Left lung (tissue), 10 donors: Measurements from ENCODE around the gene KCNH8. TPM values are rescaled to one million over a fixed set of nuclear protein-coding genes. Genes with fewer than 3 reads are reported as not detected.
A peak's percentile ranks its signal among the peaks of the same experiment; 100 is the strongest.

ENCODE experiments used
- ATAC-seq: fragments of 200-7000 bp; cut with Tn5 transposase; one replicate; pipeline ENCODE4 v1.9.1; 2020; ENCODE audit warnings: moderate library complexity
- DNase-seq, 4 donors: peaks; one replicate each; pipeline ENCODE4 v3.0.0-alpha.2; 2013 to 2020
- H3K27ac ChIP-seq, 2 donors: fragments of 200-600 bp; sonication (generic) in 1 of 2; one replicate each; pipeline versions ENCODE4 v1.5.0 to v1.8.0; 2020 to 2021
- H3K27me3 ChIP-seq, 2 donors: fragments of 200-600 bp; sonication (generic) in 1 of 2; one replicate each; pipeline versions ENCODE4 v1.5.0 to v1.8.0; 2020 to 2021
- H3K36me3 ChIP-seq, 2 donors: fragments of 200-600 bp; sonication (generic) in 1 of 2; one replicate each; pipeline versions ENCODE4 v1.5.0 to v1.8.0; 2020 to 2021
- H3K4me1 ChIP-seq, 2 donors: fragments of 200-600 bp; one replicate each; pipeline ENCODE4 v1.8.0; 2021
- H3K4me3 ChIP-seq, 2 donors: fragments of 200-600 bp; sonication (generic) in 1 of 2; one replicate each; pipeline versions ENCODE4 v1.5.0 to v1.8.0; 2020 to 2021; ENCODE audit warnings: mild to moderate bottlenecking in 1 of 2
- H3K9me3 ChIP-seq, 2 donors: fragments of 200-600 bp; sonication (generic) in 1 of 2; one replicate each; pipeline versions ENCODE4 v1.5.0 to v1.8.0; 2020 to 2021
- intact Hi-C, 2 donors: fragments of 100-400 bp; cut with DNase I; formaldehyde crosslinking; loops; one replicate each; pipeline versions ENCODE4 v1.11.2 to v1.14.2; 2022
- polyA plus RNA-seq, 6 donors: library from polyadenylated mRNA; unstranded; fragments of 120-200 nt; gene quantifications; one replicate each; pipeline ENCODE4 v1.2.1, GENCODE V29; 2013; ENCODE audit not compliant: insufficient read length in 6 of 6
- total RNA-seq, 2 donors: library from RNA; stranded (reverse); fragmentation: NEBNext Ultra II Directional; extraction: Animal tissue kit (Norgen Biotek cat#: 25700); gene quantifications; one replicate each; pipeline ENCODE4 v1.2.1, GENCODE V29; 2021
- TF ChIP-seq, protein P1 (sequence below), 2 donors: fragments of 200-600 bp; sonication (generic) in 1 of 2; IDR thresholded peaks; one replicate each; pipeline versions ENCODE4 v1.5.0 to v1.8.0; 2021; ENCODE audit warnings: antibody characterized with exemption in 2 of 2
- donor health status: DM: no; HTN: yes; CAD: no.
- donor health status: DM: no; HTN: no; CAD: no.

KCNH8 gene
- total and polyA plus RNA-seq, 8 donors = 0.12 to 3.0 (median 2.1) TPM

DNA sequence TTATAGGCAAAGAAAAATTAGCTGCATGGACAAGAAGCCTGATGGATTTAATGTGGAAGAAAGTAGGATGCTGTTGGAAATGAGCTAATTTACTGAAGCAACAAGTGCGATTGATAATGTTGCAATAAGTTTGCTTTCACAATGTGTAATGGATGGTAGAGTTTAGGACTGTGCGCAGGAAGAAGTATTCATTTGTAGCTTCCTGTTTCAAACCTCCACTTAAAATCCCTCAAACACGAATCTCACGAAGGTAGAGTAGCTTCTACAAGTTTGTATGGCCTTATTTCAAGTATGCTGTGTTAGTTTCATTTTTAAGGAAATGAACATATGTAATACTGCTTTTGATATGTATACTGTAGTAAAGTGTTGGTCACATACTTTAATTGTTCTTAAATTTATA lies 42.3 kb downstream of the KCNH8 start:
- H3K27ac ChIP-seq = no peak overlapping the region
- DNase-seq = peak in 1 of 4 donors; percentile 2
- no peak for ATAC-seq
- TF ChIP-seq, protein P1, sequence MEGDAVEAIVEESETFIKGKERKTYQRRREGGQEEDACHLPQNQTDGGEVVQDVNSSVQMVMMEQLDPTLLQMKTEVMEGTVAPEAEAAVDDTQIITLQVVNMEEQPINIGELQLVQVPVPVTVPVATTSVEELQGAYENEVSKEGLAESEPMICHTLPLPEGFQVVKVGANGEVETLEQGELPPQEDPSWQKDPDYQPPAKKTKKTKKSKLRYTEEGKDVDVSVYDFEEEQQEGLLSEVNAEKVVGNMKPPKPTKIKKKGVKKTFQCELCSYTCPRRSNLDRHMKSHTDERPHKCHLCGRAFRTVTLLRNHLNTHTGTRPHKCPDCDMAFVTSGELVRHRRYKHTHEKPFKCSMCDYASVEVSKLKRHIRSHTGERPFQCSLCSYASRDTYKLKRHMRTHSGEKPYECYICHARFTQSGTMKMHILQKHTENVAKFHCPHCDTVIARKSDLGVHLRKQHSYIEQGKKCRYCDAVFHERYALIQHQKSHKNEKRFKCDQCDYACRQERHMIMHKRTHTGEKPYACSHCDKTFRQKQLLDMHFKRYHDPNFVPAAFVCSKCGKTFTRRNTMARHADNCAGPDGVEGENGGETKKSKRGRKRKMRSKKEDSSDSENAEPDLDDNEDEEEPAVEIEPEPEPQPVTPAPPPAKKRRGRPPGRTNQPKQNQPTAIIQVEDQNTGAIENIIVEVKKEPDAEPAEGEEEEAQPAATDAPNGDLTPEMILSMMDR (IDR thresholded peaks at IDR 0.05) = no peak
- H3K9me3 ChIP-seq = no peaks in the 10 kb centered on the region
- no peaks in the 10 kb centered on the region for H3K4me1 ChIP-seq
- no peaks in the 10 kb centered on the region for H3K27me3 ChIP-seq
- intact Hi-C loops = no loop called here
- H3K4me3 ChIP-seq = no peak overlapping the region
- H3K36me3 ChIP-seq = no peaks in the 10 kb centered on the region

DNA sequence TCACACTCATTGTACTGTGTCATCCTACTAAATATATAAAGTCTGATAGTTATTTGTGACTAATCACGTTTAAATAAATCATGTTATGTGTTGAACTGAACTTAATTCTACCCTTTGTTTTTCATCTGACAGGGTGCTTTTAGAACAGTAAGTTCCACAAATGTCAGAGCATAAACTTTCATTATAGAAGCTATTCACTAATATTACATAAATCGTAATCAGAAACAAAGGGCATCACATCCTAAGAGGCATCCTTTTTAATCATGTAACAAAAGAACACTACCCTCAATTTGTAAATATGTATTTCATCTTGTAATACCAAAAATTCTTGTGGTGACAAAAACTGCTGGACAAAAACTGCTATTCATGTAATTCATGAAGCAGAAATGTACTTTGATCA lies 50.8 kb downstream of the KCNH8 start:
- intact Hi-C loops = no loop called here
- H3K27ac ChIP-seq = no peak overlapping the region
- DNase-seq (no peak), ATAC-seq (no peak)
- H3K4me3 ChIP-seq = no peak overlapping the region
- TF ChIP-seq, protein P1 (IDR thresholded peaks at IDR 0.05) = no peak
- H3K36me3 ChIP-seq = no peaks in the 10 kb centered on the region
- H3K27me3 ChIP-seq = no peaks in the 10 kb centered on the region
- H3K9me3 ChIP-seq = no peaks in the 10 kb centered on the region
- H3K4me1 ChIP-seq = no peaks in the 10 kb centered on the region

DNA sequence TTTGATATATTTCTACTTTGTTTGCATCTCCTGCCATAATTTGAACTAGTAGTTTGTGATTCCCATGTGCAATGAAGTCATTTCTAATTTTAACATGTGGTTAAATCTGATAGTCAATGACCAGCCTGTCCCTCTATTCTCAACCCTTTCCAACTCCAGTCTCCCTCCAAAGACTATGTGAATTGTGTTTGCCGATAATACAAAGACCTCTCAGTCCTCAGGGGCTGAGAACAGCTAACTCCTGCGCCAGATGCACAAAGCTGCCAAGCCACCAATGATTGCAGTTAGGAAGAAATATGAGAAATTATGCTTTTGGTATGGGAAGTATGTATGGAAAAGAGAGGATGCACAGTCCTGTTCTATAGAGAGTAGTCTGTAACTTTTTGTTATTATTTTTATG lies 54.0 kb downstream of the KCNH8 start:
- no peaks in the 10 kb centered on the region for H3K27me3 ChIP-seq
- H3K4me1 ChIP-seq = no peaks in the 10 kb centered on the region
- no peak overlapping the region for H3K4me3 ChIP-seq
- H3K27ac ChIP-seq = no peak overlapping the region
- no peaks in the 10 kb centered on the region for H3K9me3 ChIP-seq
- intact Hi-C loops = no loop called here
- TF ChIP-seq, protein P1 (IDR thresholded peaks at IDR 0.05) = no peak
- ATAC-seq (no peak), DNase-seq (no peak)
- no peaks in the 10 kb centered on the region for H3K36me3 ChIP-seq

DNA sequence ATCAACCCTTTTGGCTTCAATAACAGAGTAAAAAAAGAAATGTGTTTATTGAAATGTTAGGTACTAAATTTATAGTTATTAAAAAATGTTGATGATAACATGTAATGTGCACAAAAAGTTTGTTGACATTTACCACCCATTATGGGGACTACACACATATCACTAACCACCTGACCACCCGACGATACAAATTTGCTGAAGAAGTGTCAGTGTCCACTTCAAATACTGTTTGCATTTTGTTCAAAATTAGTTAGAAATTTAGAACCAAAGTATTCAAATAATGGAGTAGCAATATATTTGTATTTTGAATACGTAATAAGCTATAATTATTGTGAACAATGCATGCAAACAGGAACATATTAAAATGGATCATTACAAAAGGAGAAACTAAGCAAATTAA lies 54.4 kb downstream of the KCNH8 start:
- TF ChIP-seq, protein P1 (IDR thresholded peaks at IDR 0.05) = no peak
- Histone ChIP-seq H3K4me3 (no peak overlapping the region), H3K27me3 (no peaks in the 10 kb centered on the region), H3K27ac (no peak overlapping the region), H3K9me3 (no peaks in the 10 kb centered on the region), H3K36me3 (no peaks in the 10 kb centered on the region), H3K4me1 (no peaks in the 10 kb centered on the region)
- intact Hi-C loops = no loop called here
- no peak for ATAC-seq
- no peak for DNase-seq

DNA sequence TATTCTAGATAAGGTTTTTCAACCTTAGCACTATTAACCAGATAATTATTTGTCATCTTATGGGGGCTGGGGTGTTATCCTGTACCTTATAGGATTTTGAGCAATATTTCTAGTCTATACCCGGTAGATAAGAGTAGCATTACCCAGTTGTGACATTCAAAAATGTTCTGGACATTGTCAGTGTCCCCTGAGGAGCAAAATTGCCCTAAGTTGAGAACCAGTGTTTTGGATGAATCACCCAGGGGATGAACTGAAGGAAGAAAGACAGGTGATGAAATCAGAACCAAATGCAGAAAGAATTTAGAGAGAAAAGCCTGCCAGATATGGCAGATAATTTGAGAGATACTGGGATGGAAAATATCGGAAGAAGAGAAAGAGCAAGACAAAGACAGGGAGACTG lies 58.2 kb downstream of the KCNH8 start:
- Histone ChIP-seq H3K9me3 (no peaks in the 10 kb centered on the region), H3K4me3 (no peak overlapping the region), H3K4me1 (no peaks in the 10 kb centered on the region), H3K27ac (no peak overlapping the region), H3K36me3 (no peaks in the 10 kb centered on the region), H3K27me3 (no peaks in the 10 kb centered on the region)
- TF ChIP-seq, protein P1 (IDR thresholded peaks at IDR 0.05) = no peak
- ATAC-seq (no peak), DNase-seq (no peak)
- intact Hi-C loops = no loop called here
